HepG2 (cell line): ENCODE measurements around the gene DGUOK. TPM values are rescaled to one million over a fixed set of nuclear protein-coding genes. Genes with fewer than 3 reads are reported as not detected.

Experiments used
- ADNP ChIP-seq: sonication (generic); formaldehyde crosslinking; IDR thresholded peaks from 2 replicates; pipeline ENCODE4 v1.4.0; 2020; ENCODE audit warnings: missing genetic modification reagents
- ATM ChIP-seq: fragments of 450-650 bp; IDR thresholded peaks from 2 replicates; pipeline ENCODE4 v1.7.1; 2017; ENCODE audit warnings: mild to moderate bottlenecking, borderline replicate concordance
- EP300 ChIP-seq, 3 experiments: sonication (generic) in 1 of 3; formaldehyde crosslinking in 1 of 3; IDR thresholded peaks; 2 replicates each; pipeline versions ENCODE4 v1.5.1 to v1.6.1; 2011 to 2020; ENCODE audit warnings: low read depth in 2 of 3, low read length in 2 of 3, borderline replicate concordance in 1 of 3, improper control_type of control experiment in 1 of 3, mild to moderate bottlenecking in 1 of 3, missing genetic modification reagents in 1 of 3, moderate library complexity in 1 of 3
- HIC2 ChIP-seq: sonication (generic); formaldehyde crosslinking; IDR thresholded peaks from 2 replicates; pipeline ENCODE4 v1.9.0; 2022; ENCODE audit warnings: low read depth, missing genetic modification reagents
- JUN ChIP-seq: sonication (generic); formaldehyde crosslinking; IDR thresholded peaks from 2 replicates; pipeline ENCODE4 v1.4.0; 2020; ENCODE audit warnings: mild to moderate bottlenecking, missing genetic modification reagents
- KAT7 ChIP-seq: IDR thresholded peaks from 2 replicates; pipeline ENCODE4 v1.6.1; 2018; ENCODE audit warnings: borderline replicate concordance, missing compliant biosample characterization
- POGZ ChIP-seq: sonication (generic); formaldehyde crosslinking; IDR thresholded peaks from 2 replicates; pipeline ENCODE4 v1.4.0; 2020; ENCODE audit warnings: mild to moderate bottlenecking, missing genetic modification reagents
- PRDM4 ChIP-seq: sonication (generic); formaldehyde crosslinking; IDR thresholded peaks from 2 replicates; pipeline ENCODE4 v1.9.0; 2021; ENCODE audit warnings: missing genetic modification reagents, borderline replicate concordance
- STAT5B ChIP-seq: sonication (generic); formaldehyde crosslinking; IDR thresholded peaks from 2 replicates; pipeline ENCODE4 v1.4.0; 2020; ENCODE audit warnings: missing genetic modification reagents
- ZNF12 ChIP-seq: sonication (generic); formaldehyde crosslinking; IDR thresholded peaks from 2 replicates; pipeline ENCODE4 v1.5.0; 2020; ENCODE audit warnings: missing genetic modification reagents
- ZNF17 ChIP-seq: sonication (generic); formaldehyde crosslinking; IDR thresholded peaks from 2 replicates; pipeline ENCODE4 v1.5.0; 2020; ENCODE audit warnings: mild to moderate bottlenecking, missing genetic modification reagents
- ZNF329 ChIP-seq: sonication (generic); formaldehyde crosslinking; IDR thresholded peaks from 2 replicates; pipeline ENCODE4 v1.9.0; 2021; ENCODE audit warnings: low read depth, mild to moderate bottlenecking, missing genetic modification reagents
- ZNF382 ChIP-seq: sonication (generic); formaldehyde crosslinking; IDR thresholded peaks from 2 replicates; pipeline ENCODE4 v1.5.0; 2020; ENCODE audit warnings: missing genetic modification reagents, mild to moderate bottlenecking, borderline replicate concordance
- ZNF550 ChIP-seq: sonication (generic); formaldehyde crosslinking; IDR thresholded peaks from 2 replicates; pipeline ENCODE4 v1.4.0; 2020; ENCODE audit warnings: mild to moderate bottlenecking, missing genetic modification reagents, borderline replicate concordance
- ZNF567 ChIP-seq: sonication (generic); formaldehyde crosslinking; IDR thresholded peaks from 2 replicates; pipeline ENCODE4 v1.8.1; 2023; ENCODE audit warnings: mild to moderate bottlenecking, missing genetic modification reagents, borderline replicate concordance
- ZUFSP ChIP-seq: sonication (generic); formaldehyde crosslinking; IDR thresholded peaks from 2 replicates; pipeline ENCODE4 v1.9.0; 2021; ENCODE audit warnings: missing genetic modification reagents, mild to moderate bottlenecking, borderline replicate concordance
- polyA plus RNA-seq, 8 experiments: library from polyadenylated mRNA; depleted of rRNA in 3 of 8; stranded (reverse) in 7 of 8; unstranded in 1 of 8; fragments of >200 nt; fragmentation: Illumina TruSeq in 4 of 8; extraction: Trizol in 4 of 8; gene quantifications; 2 replicates each; pipeline versions ENCODE4 v1.2.1 to v1.2.3, GENCODE V29; 2011 to 2016; ENCODE audit warnings: low read depth in 4 of 8, missing spikeins in 1 of 8, mixed read lengths in 1 of 8; ENCODE audit not compliant: insufficient read depth in 1 of 8
- total RNA-seq, 5 experiments: library from RNA; depleted of rRNA; stranded (reverse); fragments of >200 nt; fragmentation: Illumina TruSeq; extraction: Trizol; gene quantifications; 2 replicates each; pipeline ENCODE4 v1.2.3, GENCODE V29; 2016; ENCODE audit warnings: low read depth in 1 of 5
- TF ChIP-seq, protein P1 (sequence below): sonication (generic); formaldehyde crosslinking; IDR thresholded peaks from 2 replicates; pipeline ENCODE4 v1.4.0; 2020; ENCODE audit warnings: mild to moderate bottlenecking, missing genetic modification reagents
- TF ChIP-seq, protein P2 (sequence below): sonication (generic); formaldehyde crosslinking; IDR thresholded peaks from 2 replicates; pipeline ENCODE4 v1.8.0; 2022; ENCODE audit warnings: mild to moderate bottlenecking, missing genetic modification reagents, borderline replicate concordance
- TF ChIP-seq, protein P3 (sequence below): sonication (generic); formaldehyde crosslinking; IDR thresholded peaks from 2 replicates; pipeline ENCODE4 v1.4.0; 2020; ENCODE audit warnings: mild to moderate bottlenecking, missing genetic modification reagents

Gene DGUOK
- total and polyA plus RNA-seq, 2 of the 13 experiments (the other 11 are each of a cell fraction or from before 2014, with no cell fraction given), result 105 to 137 TPM

GRCh38 chr2:73984203-73984921 lies 57.7 kb downstream of the DGUOK start, which contains the start of gene TET3 (continued):
- TF ChIP-seq ZUFSP (CRISPR knock-in tag) (no peak), HIC2 (peak; percentile 45; the same call in 1 of the 2 replicates), ZNF567 (CRISPR knock-in tag) (no peak), ZNF382 (CRISPR knock-in tag) (no peak), EP300 (IDR thresholded peaks at IDR 0.05; ENCODE audit: low read depth in 2 of 2, low read length in 2 of 2) (no peak), EP300 (CRISPR knock-in tag; IDR thresholded peaks at IDR 0.05; ENCODE audit: borderline replicate concordance) (no peak), JUN (0 out of 2 replicates have a peak, but pooled peaks have one; percentile 17), ATM (no peak), ZNF12 (CRISPR knock-in tag) (no peak), KAT7 (CRISPR knock-in tag) (peak; percentile 57; the same call in 1 of the 2 replicates), POGZ (CRISPR knock-in tag) (no peak), STAT5B (no peak), ZNF550 (no peak), ADNP (no peak), ZNF17 (CRISPR knock-in tag) (no peak), ZNF329 (CRISPR knock-in tag) (peak; percentile 40; the same call in 1 of the 2 replicates), PRDM4 (no peak)
- TF ChIP-seq, protein P1, sequence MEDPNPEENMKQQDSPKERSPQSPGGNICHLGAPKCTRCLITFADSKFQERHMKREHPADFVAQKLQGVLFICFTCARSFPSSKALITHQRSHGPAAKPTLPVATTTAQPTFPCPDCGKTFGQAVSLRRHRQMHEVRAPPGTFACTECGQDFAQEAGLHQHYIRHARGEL (CRISPR knock-in tag), result no peak
- TF ChIP-seq, protein P2, sequence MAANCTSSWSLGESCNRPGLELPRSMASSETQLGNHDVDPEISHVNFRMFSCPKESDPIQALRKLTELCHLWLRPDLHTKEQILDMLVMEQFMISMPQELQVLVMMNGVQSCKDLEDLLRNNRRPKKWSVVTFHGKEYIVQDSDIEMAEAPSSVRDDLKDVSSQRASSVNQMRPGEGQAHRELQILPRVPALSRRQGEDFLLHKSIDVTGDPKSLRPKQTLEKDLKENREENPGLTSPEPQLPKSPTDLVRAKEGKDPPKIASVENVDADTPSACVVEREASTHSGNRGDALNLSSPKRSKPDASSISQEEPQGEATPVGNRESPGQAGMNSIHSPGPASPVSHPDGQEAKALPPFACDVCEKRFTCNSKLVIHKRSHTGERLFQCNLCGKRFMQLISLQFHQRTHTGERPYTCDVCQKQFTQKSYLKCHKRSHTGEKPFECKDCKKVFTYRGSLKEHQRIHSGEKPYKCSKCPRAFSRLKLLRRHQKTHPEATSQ (CRISPR knock-in tag), result 0 out of 2 replicates have a peak, but pooled peaks have one; percentile 83
- TF ChIP-seq, protein P3, sequence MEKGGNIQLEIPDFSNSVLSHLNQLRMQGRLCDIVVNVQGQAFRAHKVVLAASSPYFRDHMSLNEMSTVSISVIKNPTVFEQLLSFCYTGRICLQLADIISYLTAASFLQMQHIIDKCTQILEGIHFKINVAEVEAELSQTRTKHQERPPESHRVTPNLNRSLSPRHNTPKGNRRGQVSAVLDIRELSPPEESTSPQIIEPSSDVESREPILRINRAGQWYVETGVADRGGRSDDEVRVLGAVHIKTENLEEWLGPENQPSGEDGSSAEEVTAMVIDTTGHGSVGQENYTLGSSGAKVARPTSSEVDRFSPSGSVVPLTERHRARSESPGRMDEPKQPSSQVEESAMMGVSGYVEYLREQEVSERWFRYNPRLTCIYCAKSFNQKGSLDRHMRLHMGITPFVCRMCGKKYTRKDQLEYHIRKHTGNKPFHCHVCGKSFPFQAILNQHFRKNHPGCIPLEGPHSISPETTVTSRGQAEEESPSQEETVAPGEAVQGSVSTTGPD (CRISPR knock-in tag), result no peak
